Mucosa of gallbladder (tissue), 1 donor: ENCODE results near the gene R3HDM2. TPM values are rescaled to one million over a fixed set of nuclear protein-coding genes. Genes with fewer than 3 reads are reported as not detected.
"Not testable (repeated sequence)": the region's sequence is repeated elsewhere in the genome, so short reads cannot be mapped to it uniquely, and the experiment has no call there.

Experiments
- DNase-seq: peaks from one replicate; pipeline ENCODE4 v3.0.0-alpha.2; 2020; ENCODE audit warnings: low spot score
- total RNA-seq: library from RNA; stranded (reverse); gene quantifications from one replicate; pipeline ENCODE4 v1.2.1, GENCODE V29; 2021
- donor health status: DM: no; HTN: no; CAD: no.

Gene R3HDM2
- total RNA-seq, 1 donor from 2014 or later = 73.5 TPM

GRCh38 chr12:57330992-57331391 is 99.9 kb downstream of the R3HDM2 start:
- DNase-seq = no peak

- no peak for DNase-seq
Measured at GRCh38 chr12:57329219-57329618, 101.6 kb downstream of the R3HDM2 start.

- no peak for DNase-seq
Measured at GRCh38 chr12:57325395-57325794, 105.4 kb downstream of the R3HDM2 start.

DNA sequence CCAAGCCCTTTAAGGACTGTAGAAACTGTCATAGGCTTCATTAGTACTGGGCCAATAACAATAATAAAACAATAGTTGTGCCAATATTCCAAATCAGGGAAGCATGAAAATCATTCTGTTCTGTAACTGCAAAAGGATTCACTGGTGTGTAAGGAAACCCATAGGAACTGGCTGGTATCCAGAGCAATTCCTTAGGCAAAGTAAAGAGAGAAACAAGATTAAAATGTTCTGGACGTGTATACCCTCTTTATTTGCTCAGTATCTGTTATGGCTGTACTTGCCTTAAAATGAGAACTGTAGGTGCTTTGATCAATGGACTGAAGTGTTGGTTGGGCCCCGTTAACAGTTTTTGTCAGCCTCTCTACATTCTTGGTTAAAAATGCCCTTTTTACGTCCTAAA is 107.4 kb downstream of the R3HDM2 start:
- no peak for DNase-seq

- no peak for DNase-seq
Measured at GRCh38 chr12:57320639-57321038, 110.2 kb downstream of the R3HDM2 start.

DNA sequence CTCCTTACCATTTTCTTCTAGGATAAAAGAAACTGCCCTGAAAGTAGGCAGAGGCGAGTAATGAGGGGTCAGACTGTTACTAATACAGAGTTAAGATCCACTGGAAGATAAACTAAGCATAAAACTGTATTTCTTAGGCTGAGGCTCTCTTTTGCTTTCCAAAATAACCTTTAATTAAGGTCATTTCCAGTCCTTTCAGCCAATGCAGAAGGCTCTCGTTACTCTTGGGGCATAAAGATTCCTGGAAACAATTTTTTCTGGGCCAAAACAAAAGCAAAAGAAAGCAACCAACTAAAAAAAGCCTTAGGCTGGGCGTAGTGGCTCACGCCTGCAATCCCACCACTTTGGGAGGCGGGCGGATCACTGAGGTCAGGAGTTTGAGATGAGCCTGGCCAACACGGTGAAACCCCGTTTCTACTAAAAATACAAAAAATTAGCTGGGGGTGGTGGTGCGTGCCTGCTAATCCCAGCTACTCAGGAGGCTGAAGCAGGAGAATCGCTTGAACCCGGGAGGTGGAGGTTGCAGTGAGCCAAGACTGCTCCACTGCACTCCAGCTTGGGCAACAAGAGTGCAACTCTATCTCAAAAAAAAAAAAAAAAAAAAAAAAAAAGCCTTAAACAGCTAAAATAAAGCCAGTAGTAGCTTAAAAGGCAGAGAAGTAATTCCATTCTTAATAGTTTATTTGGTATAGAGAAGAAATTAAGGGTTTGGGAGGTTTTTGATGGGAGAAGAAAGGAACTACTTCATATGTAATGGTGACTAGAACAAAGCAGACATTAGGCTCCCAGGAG is 111.0 kb downstream of the R3HDM2 start:
- no peak for DNase-seq

DNA sequence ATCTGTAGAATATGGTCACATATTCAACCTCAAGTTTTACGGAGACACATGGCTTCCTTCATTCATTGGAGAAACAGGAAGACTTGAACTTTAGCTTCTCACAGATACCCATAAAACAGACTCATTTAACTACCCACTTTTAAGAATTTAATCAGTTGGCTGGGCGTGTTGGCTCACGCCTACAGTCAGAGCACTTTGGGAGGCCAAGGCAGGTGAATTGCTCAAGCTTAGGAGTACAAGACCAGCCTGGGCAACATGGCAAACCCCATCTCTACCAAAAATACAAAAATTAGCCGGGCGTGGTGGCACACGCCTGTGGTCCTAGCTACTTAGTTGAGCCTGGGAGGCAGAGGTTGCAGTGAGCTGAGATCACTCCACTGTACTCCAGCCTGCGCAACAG is 115.2 kb downstream of the R3HDM2 start:
- DNase-seq = no peak

- DNase-seq = not testable (repeated sequence)
Measured at GRCh38 chr12:57312287-57312686, 118.6 kb downstream of the R3HDM2 start.

DNA sequence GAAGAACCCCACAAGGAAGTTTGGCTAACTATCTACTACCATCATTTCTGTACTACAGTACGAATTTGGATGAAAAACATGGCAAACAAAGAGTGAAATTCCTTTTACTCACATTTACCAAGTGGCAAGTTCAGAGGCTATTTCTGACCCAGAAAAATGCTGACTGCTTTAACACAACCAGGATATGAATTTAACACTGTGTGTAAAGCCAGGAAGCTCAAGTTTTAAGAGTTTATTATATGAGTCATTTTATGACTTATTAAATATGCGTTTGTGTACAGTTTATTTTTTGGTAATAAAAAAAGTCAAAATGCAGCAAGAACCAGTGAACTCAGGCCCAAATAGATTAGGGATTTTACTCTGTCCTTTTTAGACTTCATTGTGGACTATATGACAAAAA is 121.4 kb downstream of the R3HDM2 start:
- no peak for DNase-seq

DNA sequence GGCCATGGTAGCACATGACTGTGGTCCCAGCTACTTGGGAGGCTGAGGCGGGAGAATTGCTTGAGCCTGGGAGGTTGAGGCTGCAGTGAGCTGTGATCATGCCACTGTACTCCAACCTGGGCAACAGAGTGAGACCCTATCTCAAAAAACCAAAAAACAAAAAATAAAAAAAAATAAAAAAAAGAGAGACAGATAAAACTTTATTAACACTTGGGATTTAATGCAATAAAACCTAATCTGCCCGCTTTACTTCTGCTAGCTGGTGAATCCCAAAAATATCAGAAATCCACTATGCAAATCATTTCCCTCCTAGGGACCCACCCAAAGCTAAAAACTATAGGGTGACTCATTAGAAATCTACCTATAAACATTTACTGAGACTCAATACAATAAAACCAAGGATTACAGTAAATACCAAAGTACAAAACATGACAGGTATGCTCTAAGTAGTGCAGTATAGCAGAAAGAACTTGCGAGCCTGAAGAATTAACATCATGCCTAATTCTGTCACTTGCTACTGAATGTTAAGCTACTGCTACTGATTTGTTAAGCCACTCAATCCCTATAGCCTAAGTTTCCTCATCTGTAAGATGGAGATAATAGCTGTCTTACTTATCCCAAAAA is 129.8 kb downstream of the R3HDM2 start:
- DNase-seq = no peak

GRCh38 chr12:57299514-57300016 is 131.3 kb downstream of the R3HDM2 start:
- no peak for DNase-seq

GRCh38 chr12:57296291-57296690 is 134.6 kb downstream of the R3HDM2 start:
- DNase-seq = no peak

- DNase-seq = not testable (repeated sequence)
Measured at GRCh38 chr12:57282073-57282472, 148.8 kb downstream of the R3HDM2 start.

- peak; percentile 62 for DNase-seq
Measured at GRCh38 chr12:57280211-57281062, 150.4 kb downstream of the R3HDM2 start.

GRCh38 chr12:57278465-57279381 is 152.1 kb downstream of the R3HDM2 start:
- DNase-seq = no peak

DNA sequence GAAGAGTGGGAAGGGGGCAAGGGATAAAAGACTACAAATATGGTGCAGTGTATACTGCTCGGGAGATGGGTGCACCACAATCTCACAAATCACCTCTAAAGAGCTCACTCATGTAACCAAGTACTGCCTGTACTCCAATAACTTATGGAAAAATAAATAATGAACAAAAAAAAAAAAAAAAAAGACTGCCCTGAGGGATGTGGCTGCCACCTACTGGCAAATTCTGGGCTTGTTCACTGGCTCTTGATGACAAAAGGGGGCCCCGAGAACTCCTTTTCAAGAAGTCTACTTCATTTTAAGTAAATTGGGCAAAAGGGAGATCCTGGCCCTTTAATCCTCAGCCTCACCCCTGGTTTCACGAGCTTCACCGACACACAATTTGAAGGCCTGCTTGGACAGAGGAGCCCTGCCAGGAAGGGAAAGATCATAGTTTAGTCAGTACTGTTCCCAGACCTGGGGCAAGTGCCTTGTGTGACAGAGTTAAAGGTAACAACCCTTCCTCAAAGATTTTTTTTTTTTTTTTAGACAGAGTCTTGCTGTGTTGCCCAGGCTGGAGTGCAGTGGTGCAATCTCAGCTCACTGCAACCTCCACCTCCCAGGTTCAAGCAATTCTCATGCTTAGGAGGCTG is 153.8 kb downstream of the R3HDM2 start:
- DNase-seq = no peak

DNA sequence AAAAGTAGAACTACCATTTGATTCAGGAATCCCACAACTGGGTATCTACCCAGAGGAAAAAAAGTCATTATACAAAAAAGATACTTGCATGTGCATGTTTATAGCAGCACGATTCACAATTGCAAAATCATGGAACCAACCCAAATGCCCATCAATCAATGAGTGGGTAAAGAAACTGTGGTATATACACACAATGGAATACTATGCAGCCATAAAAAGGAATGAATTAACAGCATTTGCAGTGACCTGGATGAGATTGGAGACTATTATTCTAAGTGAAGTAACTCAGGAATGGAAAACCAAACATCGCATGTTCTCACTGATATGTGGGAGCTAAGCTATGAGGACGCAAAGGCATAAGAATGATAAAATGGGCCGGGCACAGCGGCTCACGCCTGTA is 154.6 kb downstream of the R3HDM2 start:
- not testable (repeated sequence) for DNase-seq

- no peak for DNase-seq
Measured at GRCh38 chr12:57273516-57273915, 157.3 kb downstream of the R3HDM2 start.

DNA sequence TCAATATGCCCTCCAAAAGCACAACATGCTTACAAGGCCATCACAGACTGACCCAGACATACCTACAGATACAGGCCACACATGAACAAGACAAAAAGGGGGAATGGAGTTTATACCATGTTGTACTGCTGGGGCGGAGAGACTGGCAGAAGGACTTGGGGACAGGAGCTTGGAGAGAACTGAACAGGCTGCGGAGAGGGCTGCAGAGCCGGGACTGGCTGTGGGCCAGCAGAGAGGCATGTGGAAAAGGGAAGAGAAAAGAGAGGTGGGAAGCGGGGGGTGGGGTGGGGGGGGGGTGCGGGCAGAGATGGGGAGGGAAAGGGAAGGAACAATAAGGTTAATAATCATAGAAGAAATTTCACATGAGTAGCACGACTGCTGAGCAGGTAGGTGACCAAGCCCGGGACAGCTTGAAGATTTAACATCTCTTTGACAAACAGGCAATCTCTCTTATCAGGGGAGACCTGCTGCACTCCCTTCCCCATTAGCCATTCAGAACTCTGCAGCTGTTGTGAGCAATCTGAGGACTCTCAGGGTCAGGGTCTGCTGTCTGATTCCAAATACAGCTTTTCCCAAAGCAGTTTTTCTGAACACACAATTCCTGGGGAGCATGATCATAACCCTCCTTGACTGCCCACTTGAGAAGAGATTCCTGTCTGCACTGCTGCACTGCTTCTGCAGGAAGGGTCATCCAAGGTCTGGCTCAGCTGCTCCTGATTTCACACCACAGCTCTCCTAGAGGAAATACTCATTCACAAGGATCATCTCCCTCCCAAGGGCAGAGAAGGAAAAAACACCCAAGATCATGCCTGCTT is 158.3 kb downstream of the R3HDM2 start:
- no peak for DNase-seq

DNA sequence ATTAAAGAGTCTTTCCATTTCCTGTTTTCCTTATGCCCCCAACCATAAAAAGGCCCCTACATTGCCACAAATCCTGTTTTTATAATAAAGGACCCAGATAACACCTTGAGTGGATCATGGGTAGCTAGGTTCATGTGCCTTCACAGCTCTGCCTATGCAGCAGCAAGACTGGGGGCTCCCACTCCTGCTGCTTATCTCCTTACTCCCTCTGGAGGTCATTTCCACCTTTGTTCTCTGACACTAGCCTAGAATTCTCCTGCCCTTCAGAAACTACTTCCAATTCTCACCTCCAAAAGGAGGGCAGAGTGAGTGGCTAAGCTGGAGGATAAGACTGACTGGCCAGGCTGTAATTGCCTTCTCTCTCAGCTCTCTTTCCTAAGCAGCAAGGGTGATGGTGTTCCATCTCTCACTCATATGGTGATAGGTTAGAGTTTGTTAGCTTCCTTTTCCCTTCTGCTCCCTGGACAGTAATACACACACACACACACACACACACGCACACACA is 159.8 kb downstream of the R3HDM2 start:
- DNase-seq = no peak
